LNCaP clone FGC (cell line): ENCODE measurements around the gene TMEM271.
"Not testable (repeated sequence)": the region's sequence is repeated elsewhere in the genome, so short reads cannot be mapped to it uniquely, and the experiment has no call there.

Experiments used
- DNase-seq: peaks from one replicate; pipeline ENCODE4 v3.0.0-alpha.2; 2011; ENCODE audit warnings: low read depth
- H3K4me3 ChIP-seq: 2 replicates; pipeline ENCODE4 v1.5.1; 2011; ENCODE audit warnings: mild to moderate bottlenecking, low read depth, low read length, control low read depth
- CTCF ChIP-seq: IDR thresholded peaks from 2 replicates; pipeline ENCODE4 v1.5.1; 2012; ENCODE audit warnings: mild to moderate bottlenecking; ENCODE audit not compliant: control insufficient read depth, insufficient read depth; ENCODE audit errors: extremely low read depth

The TMEM271 gene

GRCh38 chr4:560061-560460 lies 16.0 kb downstream of the TMEM271 start:
- no peak overlapping the region for H3K4me3 ChIP-seq
- no peak for TF ChIP-seq CTCF
- DNase-seq: no peak

- no peak overlapping the region for H3K4me3 ChIP-seq
- no peak for DNase-seq
- no peak for TF ChIP-seq CTCF
These were observed 20.4 kb downstream of the TMEM271 start for GRCh38 chr4:555566-556275.

GRCh38 chr4:554793-555320 lies 21.2 kb downstream of the TMEM271 start:
- H3K4me3 ChIP-seq, DNase-seq: not testable (repeated sequence)

- no peak for DNase-seq
- H3K4me3 ChIP-seq: no peak overlapping the region
- no peak for TF ChIP-seq CTCF
These were observed 24.1 kb downstream of the TMEM271 start for GRCh38 chr4:552019-552418.

GRCh38 chr4:550268-550667 lies 25.8 kb downstream of the TMEM271 start:
- H3K4me3 ChIP-seq, DNase-seq: not testable (repeated sequence)

GRCh38 chr4:548976-549375 lies 27.1 kb downstream of the TMEM271 start:
- TF ChIP-seq CTCF: no peak

GRCh38 chr4:545612-546011 lies 30.5 kb downstream of the TMEM271 start:
- no peak for TF ChIP-seq CTCF
- no peak for DNase-seq
- no peak overlapping the region for H3K4me3 ChIP-seq

More at GRCh38 chr4:548976-549375, 27.1 kb downstream of the TMEM271 start:
- H3K4me3 ChIP-seq: no peak overlapping the region
- no peak for DNase-seq

GRCh38 chr4:544386-545105 lies 31.5 kb downstream of the TMEM271 start:
- no peak for TF ChIP-seq CTCF
- H3K4me3 ChIP-seq: no peak overlapping the region
- no peak for DNase-seq
